A549 (cell line): ENCODE results near the gene SLC25A13.

Source experiments
- TF ChIP-seq, protein P1 (sequence below): fragments of >200 bp; sonication (Bioruptor Twin); formaldehyde crosslinking; IDR thresholded peaks from 3 replicates; pipeline ENCODE4 v1.5.1; 2016
- TF ChIP-seq, protein P2 (sequence below): IDR thresholded peaks from 2 replicates; pipeline ENCODE4 v1.6.1; 2012

DNA sequence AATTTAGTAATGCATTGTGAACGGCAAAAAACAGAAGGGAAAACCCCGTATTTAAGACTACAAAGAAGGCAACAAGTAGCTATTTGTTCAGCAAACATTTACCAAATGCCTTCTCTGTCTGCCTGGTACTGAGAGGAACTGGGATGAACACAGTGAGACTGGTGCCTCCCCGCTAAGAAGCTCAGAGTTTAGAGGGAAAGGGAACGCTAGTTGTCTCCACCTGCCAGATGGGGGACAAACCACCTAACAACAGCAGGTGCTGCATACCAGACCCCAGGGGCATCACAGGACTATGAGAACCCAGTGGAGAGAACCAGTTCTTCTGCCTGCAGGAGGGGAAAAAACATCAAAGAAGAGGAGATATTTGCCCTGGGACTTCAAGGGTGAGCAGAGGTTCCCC, 147.1 kb downstream of the SLC25A13 start:
- TF ChIP-seq, protein P1, sequence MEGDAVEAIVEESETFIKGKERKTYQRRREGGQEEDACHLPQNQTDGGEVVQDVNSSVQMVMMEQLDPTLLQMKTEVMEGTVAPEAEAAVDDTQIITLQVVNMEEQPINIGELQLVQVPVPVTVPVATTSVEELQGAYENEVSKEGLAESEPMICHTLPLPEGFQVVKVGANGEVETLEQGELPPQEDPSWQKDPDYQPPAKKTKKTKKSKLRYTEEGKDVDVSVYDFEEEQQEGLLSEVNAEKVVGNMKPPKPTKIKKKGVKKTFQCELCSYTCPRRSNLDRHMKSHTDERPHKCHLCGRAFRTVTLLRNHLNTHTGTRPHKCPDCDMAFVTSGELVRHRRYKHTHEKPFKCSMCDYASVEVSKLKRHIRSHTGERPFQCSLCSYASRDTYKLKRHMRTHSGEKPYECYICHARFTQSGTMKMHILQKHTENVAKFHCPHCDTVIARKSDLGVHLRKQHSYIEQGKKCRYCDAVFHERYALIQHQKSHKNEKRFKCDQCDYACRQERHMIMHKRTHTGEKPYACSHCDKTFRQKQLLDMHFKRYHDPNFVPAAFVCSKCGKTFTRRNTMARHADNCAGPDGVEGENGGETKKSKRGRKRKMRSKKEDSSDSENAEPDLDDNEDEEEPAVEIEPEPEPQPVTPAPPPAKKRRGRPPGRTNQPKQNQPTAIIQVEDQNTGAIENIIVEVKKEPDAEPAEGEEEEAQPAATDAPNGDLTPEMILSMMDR = no peak
- TF ChIP-seq, protein P2, sequence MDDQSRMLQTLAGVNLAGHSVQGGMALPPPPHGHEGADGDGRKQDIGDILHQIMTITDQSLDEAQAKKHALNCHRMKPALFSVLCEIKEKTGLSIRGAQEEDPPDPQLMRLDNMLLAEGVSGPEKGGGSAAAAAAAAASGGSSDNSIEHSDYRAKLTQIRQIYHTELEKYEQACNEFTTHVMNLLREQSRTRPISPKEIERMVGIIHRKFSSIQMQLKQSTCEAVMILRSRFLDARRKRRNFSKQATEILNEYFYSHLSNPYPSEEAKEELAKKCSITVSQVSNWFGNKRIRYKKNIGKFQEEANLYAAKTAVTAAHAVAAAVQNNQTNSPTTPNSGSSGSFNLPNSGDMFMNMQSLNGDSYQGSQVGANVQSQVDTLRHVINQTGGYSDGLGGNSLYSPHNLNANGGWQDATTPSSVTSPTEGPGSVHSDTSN = no peak
